CD4-positive, alpha-beta T cell treated with Interleukin-21 for 1 hour (primary cell): ENCODE data around the gene RBMXL3.
"Not testable (repeated sequence)": the region's sequence is repeated elsewhere in the genome, so short reads cannot be mapped to it uniquely, and the experiment has no call there.

Experiments used
- DNase-seq: peaks from one replicate; pipeline ENCODE4 v3.0.0-alpha.2; 2020

RBMXL3 gene

DNA sequence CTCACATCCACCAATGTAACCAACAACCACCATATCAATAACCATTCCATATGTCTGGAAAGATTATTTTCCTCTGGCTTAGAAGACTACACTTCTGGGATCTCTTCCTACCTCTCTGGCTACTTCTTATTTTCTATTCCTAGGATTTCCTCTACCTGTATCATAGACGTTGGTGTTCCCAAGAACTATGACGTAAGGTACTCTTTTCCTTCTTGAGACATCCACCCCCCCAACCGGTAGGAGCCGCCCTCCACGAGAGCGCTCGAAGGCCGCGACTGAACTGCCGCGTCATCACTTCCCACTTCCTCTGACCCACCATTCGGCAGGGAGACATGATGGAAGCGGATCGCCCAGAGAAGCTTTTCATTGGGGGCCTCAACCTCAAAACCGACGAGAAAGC lies at the start of gene RBMXL3:
Gene RBMXL3, plus strand, starts transcription at position 301 of the 400 bp plus-strand sequence. Its CDS starts 32 bp downstream, at position 333.
- DNase-seq, result no peak

DNA sequence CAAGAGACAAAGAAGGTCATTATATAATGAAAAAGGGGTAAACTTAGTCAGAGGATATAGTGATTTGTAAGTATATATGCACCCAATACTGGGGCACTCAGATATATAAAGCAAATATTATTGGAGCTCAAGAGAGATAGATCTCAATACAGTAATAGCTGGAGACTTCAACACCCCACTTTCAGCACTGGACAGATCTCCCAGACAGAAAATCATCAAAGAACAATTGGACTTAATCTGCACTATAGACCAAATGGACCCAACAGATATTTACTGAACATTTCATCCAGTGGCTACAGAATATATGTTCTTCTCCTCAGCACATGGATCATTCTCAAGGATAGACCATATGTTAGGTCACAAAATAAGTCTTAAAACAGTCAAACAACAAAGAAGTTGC lies 47.2 kb upstream of the RBMXL3 start:
- DNase-seq, result no peak

- DNase-seq, result no peak
These were observed 42.0 kb upstream of the RBMXL3 start for GRCh38 chrX:115147220-115147619.

DNA sequence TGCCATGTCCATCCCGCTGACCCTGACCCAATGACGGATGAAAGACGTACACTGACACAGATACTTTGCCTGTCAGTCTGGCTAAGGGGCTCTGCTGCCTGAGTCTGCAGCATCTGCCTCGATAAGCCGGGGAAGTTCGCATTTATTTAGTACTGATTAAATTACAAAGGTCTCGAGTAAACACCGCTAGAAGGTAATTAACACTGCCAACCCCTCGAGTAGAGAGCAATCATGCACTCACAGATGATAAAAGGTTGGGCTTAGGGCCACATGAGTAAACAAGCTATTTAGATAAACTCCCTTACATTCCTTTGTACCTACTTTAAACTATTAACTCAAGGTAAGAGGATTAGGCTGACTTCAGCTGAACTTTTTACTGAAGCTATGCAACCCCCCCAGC lies 16.0 kb upstream of the RBMXL3 start:
- no peak for DNase-seq

GRCh38 chrX:115174548-115174947 lies 14.7 kb upstream of the RBMXL3 start:
- DNase-seq, result no peak

DNA sequence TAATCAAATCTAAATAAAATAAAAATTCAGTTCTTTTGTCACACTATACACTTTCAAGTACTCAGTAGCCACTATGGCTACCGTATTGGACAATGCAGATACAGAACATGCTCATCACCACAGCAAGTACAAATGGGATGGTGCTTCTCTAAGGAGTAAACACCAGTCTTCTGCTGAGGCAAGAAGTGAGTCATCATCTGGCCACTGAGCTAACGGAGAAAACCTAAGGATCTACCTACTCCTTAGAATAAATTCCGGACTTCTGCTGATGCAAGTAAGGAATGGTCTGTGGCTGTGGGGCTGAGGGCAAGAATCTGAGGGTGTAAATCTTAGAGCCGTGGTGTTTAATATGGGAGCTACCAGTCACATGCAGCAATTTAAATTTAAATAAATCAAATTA lies 11.3 kb upstream of the RBMXL3 start:
- DNase-seq, result no peak

DNA sequence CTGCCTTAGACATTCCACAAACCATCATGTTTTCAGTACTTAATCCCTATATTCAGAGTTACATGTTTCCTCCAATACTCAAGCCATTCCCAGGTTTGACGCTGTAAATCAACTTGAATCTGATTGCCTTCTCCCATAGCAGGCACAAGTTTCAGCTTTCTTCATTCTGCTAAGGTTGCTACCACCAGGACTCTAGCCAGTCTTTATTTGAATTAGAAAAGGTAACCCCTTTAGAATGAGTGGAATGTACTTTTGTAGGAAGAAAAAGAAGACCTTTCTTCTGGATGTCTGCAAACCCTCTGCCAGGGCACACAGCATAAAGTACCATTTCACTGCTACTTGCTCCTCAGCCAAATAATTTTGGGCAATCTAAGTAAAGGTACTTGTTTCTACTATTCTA lies 10.7 kb upstream of the RBMXL3 start:
- no peak for DNase-seq

DNA sequence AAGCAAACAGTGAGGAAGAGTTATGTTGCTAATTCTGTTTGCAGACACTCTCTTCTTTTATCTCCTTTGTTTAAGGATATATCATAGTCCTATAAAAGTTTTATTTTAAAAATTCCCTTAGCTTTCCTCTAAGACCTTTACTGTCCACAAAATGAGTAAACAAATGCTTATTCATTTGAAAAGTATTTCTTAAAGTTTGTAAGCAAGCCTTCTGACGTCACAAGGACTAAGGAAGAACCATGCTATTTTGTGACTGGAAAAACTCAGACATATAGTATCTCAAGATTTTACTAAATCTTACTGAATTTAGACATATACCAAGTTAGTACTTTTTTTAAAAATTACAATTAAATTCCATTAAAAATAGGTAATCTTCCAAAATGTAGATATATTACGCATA lies 5.2 kb upstream of the RBMXL3 start:
- DNase-seq, result no peak

GRCh38 chrX:115189646-115190635 lies 731 bp downstream of the RBMXL3 start:
- DNase-seq, result no peak

DNA sequence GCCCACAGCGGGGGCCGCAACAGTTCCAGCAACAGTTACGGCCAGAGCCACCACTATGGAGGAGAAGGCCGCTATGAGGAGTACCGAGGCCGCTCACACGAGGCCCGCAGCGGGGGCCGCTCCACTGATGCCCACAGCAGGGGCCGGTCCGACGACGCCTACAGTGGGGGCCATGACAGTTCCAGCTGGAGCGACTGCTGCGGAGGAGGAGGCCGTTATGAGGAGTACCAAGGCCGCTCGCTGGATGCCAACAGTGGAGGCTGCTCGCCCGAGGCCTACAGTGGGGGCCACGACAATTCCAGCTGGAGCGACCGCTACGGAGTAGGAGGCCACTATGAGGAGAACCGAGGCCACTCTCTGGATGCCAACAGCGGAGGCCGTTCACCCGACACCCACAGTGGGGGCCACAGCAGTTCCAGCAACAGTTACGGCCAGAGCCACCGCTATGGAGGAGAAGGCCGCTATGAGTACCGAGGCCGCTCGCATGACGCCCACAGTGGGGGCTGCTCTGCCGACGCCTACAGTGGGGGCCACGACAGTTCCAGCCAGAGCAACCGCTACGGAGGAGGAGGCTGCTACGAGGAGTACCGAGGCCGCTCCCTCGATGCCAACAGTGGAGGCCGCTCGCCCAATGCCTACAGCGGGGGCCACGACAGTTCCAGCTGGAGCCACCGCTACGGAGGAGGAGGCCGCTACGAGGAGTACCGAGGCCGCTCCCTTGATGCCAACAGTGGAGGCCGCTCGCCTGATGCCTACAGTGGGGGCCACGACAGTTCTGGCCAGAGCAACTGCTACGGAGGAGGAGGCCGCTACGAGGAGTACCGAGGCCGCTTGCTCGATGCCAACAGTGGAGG lies 1.7 kb downstream of the RBMXL3 start:
- DNase-seq, result no peak

- DNase-seq, result no peak
These were observed 2.5 kb downstream of the RBMXL3 start for GRCh38 chrX:115191490-115192243.

DNA sequence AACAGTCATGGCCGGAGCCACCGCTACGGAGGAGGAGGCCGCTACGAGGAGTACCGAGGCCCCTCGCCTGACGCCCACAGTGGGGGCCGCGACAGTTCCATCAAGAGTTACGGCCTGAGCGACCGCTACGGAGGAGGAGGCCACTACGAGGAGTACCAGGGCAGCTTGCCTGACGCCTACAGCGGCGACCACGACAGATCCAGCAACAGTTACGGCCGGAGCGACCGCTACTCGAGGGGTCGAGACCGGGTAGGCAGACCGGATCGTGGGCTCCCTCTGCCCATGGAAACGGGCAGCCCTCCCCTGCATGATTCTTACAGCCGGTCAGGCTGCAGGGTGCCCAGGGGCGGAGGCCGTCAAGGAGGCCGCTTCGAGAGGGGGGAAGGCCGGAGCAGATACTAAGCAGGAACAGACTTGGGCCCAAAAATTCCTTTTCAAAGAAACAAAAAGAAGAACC lies 3.1 kb downstream of the RBMXL3 start:
- no peak for DNase-seq

DNA sequence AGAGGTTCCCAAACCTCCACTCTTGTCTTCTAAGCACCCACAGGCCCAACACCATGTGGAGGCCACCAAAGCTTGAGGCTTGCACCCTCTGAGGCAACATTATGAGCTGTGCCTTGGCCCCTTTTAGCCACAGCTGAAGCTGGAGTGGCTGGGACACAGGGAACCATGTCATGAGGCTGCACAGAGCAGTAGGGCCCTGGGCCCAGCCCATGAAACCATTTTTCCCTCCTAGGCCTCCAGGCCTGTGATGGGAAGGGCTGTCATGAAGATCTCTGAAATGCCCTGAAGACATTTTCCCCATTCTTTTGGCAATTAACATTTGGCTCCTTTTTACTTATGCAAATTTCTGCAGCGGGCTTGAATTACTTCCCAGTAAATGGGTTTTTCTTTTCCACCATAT lies 14.8 kb downstream of the RBMXL3 start:
- DNase-seq, result no peak

- DNase-seq, result not testable (repeated sequence)
These were observed 20.3 kb downstream of the RBMXL3 start for GRCh38 chrX:115209547-115209946.

- no peak for DNase-seq
These were observed 24.9 kb downstream of the RBMXL3 start for GRCh38 chrX:115214151-115214550.

- DNase-seq, result no peak
These were observed 25.4 kb downstream of the RBMXL3 start for GRCh38 chrX:115214605-115215004.

- DNase-seq, result not testable (repeated sequence)
These were observed 28.1 kb downstream of the RBMXL3 start for GRCh38 chrX:115217346-115217745.

DNA sequence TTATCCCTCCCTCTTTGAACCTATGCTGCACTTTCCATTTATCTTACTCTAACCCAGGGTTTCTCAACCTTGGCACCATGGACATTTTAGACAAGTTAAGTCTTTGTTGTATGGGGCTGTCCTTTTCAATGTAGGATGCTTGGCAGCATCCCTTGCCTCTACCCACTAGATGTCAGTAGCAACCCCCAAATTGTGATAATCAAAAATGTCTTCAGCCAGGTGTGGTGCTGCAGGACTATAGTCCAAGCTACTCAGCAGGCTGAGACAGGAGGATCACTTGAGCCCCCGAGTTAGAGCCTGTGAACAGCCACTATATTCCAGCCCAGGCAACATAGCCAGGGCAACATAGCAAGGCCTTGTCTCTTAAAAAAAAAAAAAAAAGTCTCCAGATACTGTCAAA lies 37.7 kb downstream of the RBMXL3 start:
- DNase-seq, result no peak

- no peak for DNase-seq
These were observed 40.3 kb downstream of the RBMXL3 start for GRCh38 chrX:115229337-115230003.

DNA sequence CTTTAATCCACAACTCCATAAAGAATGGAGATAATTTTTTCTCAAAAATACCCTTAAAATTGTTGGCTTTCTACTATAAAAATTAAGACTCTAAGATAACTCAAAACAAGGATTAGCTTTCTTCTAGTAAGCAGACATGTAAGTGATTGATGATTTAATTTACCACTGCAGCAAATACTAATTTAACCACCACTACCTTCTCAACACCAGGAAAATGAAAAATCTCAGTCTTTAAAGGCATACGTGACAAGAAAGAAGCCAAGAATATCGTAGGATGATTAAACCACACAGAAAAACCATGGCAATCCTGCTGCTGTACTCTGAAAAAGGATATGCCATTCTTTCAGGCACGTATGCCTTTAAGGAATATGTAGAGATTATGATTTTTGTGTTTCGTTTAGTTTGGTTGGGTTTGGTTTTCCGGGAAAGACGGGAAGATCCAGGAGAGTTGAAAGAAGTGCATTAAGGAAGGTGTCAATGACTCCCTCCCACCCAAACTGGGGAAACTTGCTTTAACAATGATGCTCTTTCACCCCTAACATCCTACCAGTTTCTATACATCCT lies 43.8 kb downstream of the RBMXL3 start:
- no peak for DNase-seq

- no peak for DNase-seq
These were observed 44.6 kb downstream of the RBMXL3 start, which contains the start of gene LRCH2 for GRCh38 chrX:115233497-115234455. LRCH2 (minus strand) TSS chrX:115234096; CDS start chrX:115234041, 55 bp downstream.
